WTC11 (cell line): Measurements from ENCODE around the gene CFAP20DC.

Experiments used
- ATF1 ChIP-seq: sonication (generic); formaldehyde crosslinking; IDR thresholded peaks from 2 replicates; pipeline ENCODE4 v1.8.1; 2023; ENCODE audit warnings: mild to moderate bottlenecking, moderate library complexity, missing genetic modification reagents
- CREB1 ChIP-seq: sonication (generic); formaldehyde crosslinking; IDR thresholded peaks from 2 replicates; pipeline ENCODE4 v1.8.0; 2023; ENCODE audit warnings: mild to moderate bottlenecking, missing genetic modification reagents
- CREM ChIP-seq: sonication (generic); formaldehyde crosslinking; IDR thresholded peaks from 2 replicates; pipeline ENCODE4 v1.8.1; 2022; ENCODE audit warnings: mild to moderate bottlenecking, missing genetic modification reagents, moderate library complexity
- CTCF ChIP-seq: fragments of 200-600 bp; IDR thresholded peaks from 2 replicates; pipeline ENCODE4 v1.8.0; 2022; ENCODE audit warnings: antibody characterized with exemption
- E2F1 ChIP-seq: sonication (generic); formaldehyde crosslinking; IDR thresholded peaks from 2 replicates; pipeline ENCODE4 v1.8.0; 2022; ENCODE audit warnings: mild to moderate bottlenecking, missing genetic modification reagents
- ETV6 ChIP-seq: sonication (generic); formaldehyde crosslinking; IDR thresholded peaks from 2 replicates; pipeline ENCODE4 v1.8.1; 2022; ENCODE audit warnings: mild to moderate bottlenecking, missing genetic modification reagents
- FOXK1 ChIP-seq: sonication (generic); formaldehyde crosslinking; IDR thresholded peaks from 2 replicates; pipeline ENCODE4 v1.8.0; 2022; ENCODE audit warnings: mild to moderate bottlenecking, moderate library complexity, missing genetic modification reagents
- NFYB ChIP-seq: sonication (generic); formaldehyde crosslinking; conservative IDR thresholded peaks from 2 replicates; pipeline ENCODE4 v1.8.0; 2022; ENCODE audit warnings: low read depth, missing genetic modification reagents
- NR1H2 ChIP-seq: sonication (generic); formaldehyde crosslinking; IDR thresholded peaks from 2 replicates; pipeline ENCODE4 v1.9.0; 2021; ENCODE audit warnings: mild to moderate bottlenecking, moderate library complexity, missing genetic modification reagents
- TCF7 ChIP-seq: sonication (generic); formaldehyde crosslinking; IDR thresholded peaks from 2 replicates; pipeline ENCODE4 v1.8.0; 2022; ENCODE audit warnings: mild to moderate bottlenecking, low read depth, missing genetic modification reagents, moderate library complexity
- TEAD4 ChIP-seq: sonication (generic); formaldehyde crosslinking; IDR thresholded peaks from 2 replicates; pipeline ENCODE4 v1.8.0; 2022; ENCODE audit warnings: mild to moderate bottlenecking, missing genetic modification reagents
- ZBTB21 ChIP-seq: sonication (generic); formaldehyde crosslinking; IDR thresholded peaks from 2 replicates; pipeline ENCODE4 v1.8.1; 2023; ENCODE audit warnings: mild to moderate bottlenecking, missing genetic modification reagents, borderline replicate concordance
- ZNF512 ChIP-seq: sonication (generic); formaldehyde crosslinking; IDR thresholded peaks from 2 replicates; pipeline ENCODE4 v1.8.1; 2022; ENCODE audit warnings: missing genetic modification reagents, borderline replicate concordance

- TF ChIP-seq CTCF, result no peak
- no peak for TF ChIP-seq NFYB (CRISPR knock-in tag)
- TF ChIP-seq ATF1 (CRISPR knock-in tag), result no peak
- no peak for TF ChIP-seq E2F1 (CRISPR knock-in tag)
- TF ChIP-seq FOXK1 (CRISPR knock-in tag), result no peak
- no peak for TF ChIP-seq TCF7 (CRISPR knock-in tag)
- TF ChIP-seq ZBTB21 (CRISPR knock-in tag), result no peak
- TF ChIP-seq CREB1, result no peak
- no peak for TF ChIP-seq TEAD4 (CRISPR knock-in tag)
- no peak for TF ChIP-seq CREM (CRISPR knock-in tag)
- no peak for TF ChIP-seq ETV6
- no peak for TF ChIP-seq NR1H2
- no peak for TF ChIP-seq ZNF512 (CRISPR knock-in tag)
Measured at GRCh38 chr3:59085976-59086375, 36.2 kb upstream of the CFAP20DC start.
